T-helper 1 cell treated with Interleukin-12 subunit alpha and Interleukin-12 subunit beta and Interleukin-4 antibody, amounts not matched to agents 30 ng/mL and 1 ng/mL, for 36 hours (primary cell): Measurements from ENCODE around the gene KIAA1586. TPM values are rescaled to one million over a fixed set of nuclear protein-coding genes. Genes with fewer than 3 reads are reported as not detected.

Experiments used
- intact Hi-C: fragments of 100-400 bp; cut with micrococcal nuclease; formaldehyde crosslinking; loops from one replicate; pipeline ENCODE4 v1.15.1; 2024
- total RNA-seq: library from RNA; stranded (reverse); gene quantifications from 2 replicates; pipeline ENCODE4 v1.2.3, GENCODE V29; 2022

The KIAA1586 gene
- total RNA-seq, 1 donor from 2014 or later, result 14.9 TPM

GRCh38 chr6:57102976-57103375 lies 56.5 kb downstream of the KIAA1586 start:
- intact Hi-C loops, result no loop called here

DNA sequence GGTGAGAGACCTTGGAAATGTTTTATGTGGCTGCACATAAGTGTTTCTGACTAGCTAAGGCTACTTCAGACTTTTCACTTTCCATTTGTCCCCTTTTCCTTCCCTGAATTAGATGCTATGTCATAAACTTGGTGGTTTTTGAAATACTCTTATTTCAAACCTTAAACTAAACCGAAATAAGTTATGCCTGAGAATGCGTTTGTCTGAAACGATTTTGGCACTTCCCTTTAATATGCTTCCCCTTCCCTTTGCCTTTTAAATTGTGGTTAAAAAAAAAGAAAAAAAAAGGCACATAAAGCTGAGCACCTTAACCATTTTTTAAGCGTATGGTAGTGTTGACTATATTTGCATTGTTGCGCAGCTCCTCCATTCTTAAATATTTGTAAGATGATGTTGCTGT lies 57.8 kb downstream of the KIAA1586 start:
- intact Hi-C loops, result no loop called here

Other genes starting within 250 kb of the KIAA1586 start
- gene BEND6, start 91.6 kb upstream of the KIAA1586 start, total RNA-seq, result not detected in 2 replicates
- 74.6 and 80.2 TPM in 2 replicates for gene ZNF451, start 43.5 kb downstream of the KIAA1586 start, total RNA-seq
- 8.4 and 8.8 TPM in 2 replicates for gene BAG2, start 125.6 kb downstream of the KIAA1586 start, total RNA-seq
- gene RAB23, start 175.6 kb downstream of the KIAA1586 start, total RNA-seq, result 2.7 and 3.6 TPM in 2 replicates